ENCODE data around the gene MYOT.
"Not testable (repeated sequence)": the region's sequence is repeated elsewhere in the genome, so short reads cannot be mapped to it uniquely, and the experiment has no call there.

Gene MYOT

GRCh38 chr5:137856916-137857862 lies 10.5 kb upstream of the MYOT start:
- DNase-seq: no peak

GRCh38 chr5:137858223-137858916 lies 9.3 kb upstream of the MYOT start:
- DNase-seq: no peak

DNA sequence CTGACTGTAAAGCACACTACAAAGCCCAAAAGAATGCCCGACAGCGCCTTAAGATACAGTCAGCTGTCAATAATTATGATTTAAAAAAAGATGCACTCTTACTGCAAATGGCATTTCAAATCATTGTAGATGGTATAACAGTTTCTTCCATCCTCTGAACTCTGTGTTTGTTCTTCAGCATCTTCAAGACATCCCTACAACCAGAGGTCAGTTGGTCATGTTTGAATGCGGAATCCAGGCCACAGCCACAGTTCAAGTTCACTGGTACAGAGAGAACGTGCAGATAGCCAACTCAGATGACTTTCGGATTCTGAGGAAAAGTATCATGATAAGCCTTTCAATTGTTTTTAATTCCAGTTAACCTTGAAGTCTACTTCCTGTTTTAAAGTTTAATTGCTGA lies 8.7 kb upstream of the MYOT start:
- no peak for DNase-seq

DNA sequence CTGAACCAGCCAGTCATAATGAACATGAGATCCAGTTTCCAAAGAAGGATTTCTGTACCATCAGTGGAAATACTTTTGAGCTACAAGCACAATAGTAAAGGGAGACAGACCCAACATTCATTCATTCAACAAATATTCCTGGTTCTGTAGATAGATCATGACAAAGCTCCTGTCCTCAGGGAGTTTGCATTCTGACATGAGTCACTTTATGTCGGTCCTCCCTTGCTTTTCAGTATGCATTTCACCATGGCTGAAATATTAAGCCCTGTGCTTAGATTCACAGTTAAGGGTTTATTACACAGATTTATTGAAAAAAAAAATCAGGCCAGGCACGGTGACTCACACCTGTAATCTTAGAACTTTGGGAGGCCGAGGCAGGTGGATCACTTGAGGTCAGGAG lies 5.4 kb upstream of the MYOT start:
- no peak for DNase-seq

DNA sequence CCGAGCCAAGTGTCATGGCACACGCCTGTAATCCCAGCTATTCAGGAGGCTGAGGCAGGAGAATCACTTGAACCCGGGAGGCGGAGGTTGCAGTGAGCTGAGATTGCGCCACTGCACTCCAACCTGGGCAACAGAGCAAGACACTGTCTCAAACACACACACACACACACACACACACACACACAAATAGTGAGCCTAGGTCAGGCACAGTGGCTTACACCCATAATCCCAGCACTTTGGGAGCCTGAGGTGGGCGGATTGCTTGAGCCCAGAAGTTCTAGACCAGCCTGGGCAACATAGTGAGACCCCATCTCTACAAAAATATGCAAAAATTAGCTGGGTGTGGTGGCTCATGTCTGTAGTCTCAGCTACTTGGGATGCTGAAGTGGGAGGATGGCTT lies 4.0 kb upstream of the MYOT start:
- not testable (repeated sequence) for DNase-seq

DNA sequence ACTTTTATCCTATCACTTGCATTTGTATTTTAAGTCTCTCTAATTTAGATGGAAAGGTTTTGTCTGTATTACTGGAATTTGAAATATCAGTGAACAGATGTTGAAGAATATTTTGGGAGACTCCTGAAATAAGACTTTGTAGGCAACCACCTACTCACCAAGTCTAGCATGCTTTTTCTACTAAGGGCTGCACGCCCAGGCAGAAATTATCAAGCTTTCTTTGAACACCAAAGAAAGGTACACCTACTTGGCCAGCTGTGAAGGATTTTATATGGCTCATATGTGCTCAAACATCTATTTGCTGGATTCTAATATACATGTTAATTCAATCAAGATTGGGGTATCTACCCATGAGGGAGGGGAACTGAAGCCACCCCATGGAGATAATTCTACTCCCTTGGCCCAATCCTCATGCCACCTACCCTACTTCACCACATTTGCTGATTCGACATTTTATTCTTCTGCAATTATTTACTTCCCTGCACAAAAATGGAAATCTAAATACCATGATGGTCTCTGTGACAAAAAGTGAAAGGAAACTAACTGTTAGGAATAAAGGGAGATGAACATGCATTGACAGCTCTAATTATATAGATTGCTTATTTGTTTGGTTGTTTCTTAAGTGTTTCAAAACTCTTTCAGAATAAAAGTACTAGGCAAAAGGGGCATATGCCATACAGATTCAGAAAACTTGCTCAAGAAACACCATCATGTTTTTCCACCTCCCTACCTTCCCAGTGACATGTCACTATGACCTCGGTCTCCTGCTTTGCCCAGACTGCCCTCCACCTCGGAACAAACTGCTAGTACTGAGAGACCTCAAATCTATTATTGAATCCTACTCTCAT lies 895 bp upstream of the MYOT start:
- DNase-seq: no peak

GRCh38 chr5:137870647-137871339 lies 3.1 kb downstream of the MYOT start:
- no peak for DNase-seq

GRCh38 chr5:137871571-137871970 lies 3.9 kb downstream of the MYOT start:
- no peak for DNase-seq

DNA sequence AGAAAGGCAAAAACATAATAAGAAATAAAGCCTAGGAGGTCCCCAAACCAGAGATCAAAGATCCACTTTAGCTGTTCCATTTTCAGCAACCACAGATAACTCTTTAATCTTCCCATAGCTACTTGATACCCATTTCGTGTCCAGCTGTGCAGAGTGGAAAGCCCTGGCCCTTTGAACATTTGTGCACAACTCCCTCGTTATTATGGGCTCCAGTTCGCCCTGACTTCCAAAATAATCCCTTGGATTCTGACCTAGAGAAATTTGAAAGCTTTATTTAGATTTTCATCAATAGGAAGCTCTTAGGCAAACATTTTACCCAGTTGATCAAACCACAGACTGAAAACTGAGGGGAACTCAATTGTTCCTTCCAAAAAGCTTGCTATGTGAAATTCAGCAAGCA lies 4.8 kb downstream of the MYOT start:
- DNase-seq: no peak

DNA sequence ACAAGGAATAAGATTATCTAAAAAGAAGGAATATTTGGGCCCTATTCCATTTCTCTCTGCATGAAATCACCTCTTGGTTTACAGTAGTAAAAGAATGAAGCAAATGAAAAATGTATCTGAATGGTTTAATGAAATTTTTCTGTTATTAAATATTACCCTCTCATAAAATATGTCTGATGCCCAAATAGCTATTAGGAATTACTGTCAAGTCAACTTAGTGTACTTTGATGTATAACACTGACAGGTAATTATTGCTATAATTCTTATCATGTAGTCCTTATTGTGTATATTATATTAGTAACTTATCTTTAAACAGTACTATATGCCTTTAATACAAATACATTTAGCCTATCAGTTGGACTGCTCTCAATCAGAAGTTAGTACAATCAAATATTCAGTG lies 8.4 kb downstream of the MYOT start:
- no peak for DNase-seq

- no peak for DNase-seq
These were observed 12.7 kb downstream of the MYOT start for GRCh38 chr5:137880313-137880712.

- DNase-seq: no peak
These were observed 20.2 kb downstream of the MYOT start for GRCh38 chr5:137887831-137888230.

- no peak for DNase-seq
These were observed 20.8 kb downstream of the MYOT start for GRCh38 chr5:137888466-137888862.

DNA sequence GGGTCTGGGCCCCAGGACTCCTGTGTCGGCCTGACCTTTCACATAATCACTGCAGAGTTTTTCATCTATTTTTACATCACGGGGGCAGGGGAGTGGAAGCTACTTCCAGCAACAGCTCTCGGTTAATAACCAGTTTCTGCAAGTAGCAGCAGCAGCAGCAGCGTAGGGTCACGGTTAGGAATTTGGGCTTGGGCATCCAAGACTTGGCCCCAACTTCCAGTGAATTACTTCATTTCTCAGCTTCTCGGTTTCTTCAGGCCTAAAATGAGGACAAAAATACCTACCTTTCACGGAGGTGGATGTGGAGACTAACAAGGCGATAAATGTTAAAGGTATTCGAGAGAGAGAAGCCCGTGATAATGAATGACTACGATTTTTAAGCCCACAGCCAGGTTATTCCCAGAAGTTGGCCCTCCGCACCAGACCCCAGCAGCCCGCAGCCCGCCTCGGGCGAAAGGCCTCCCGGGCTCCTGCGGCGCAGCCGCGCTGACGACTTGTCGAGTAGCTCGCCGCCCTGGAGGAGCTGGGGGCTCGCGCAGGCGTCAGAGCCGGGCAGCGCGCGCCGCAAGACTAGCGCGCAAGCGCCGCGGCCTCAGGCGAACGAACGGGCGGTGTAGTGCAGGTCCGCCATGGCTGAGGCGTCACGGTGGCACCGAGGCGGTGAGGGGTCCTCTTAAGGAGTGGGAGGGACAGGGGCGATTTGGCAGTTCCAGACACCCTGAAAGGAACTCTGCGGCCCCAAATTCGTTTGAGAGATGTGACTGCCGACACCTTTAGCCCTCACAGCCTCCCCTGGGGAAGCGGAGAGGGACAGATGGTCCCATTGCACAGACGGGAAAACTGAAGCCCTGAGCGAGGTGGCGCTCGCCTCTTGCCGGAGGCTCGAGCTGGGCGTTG lies 21.5 kb downstream of the MYOT start, which contains the start of gene PKD2L2:
PKD2L2 (plus strand) TSS at position 595 of the 897 bp plus-strand sequence; CDS start at position 630, 35 bp downstream.
- peak; percentile 82 for DNase-seq

GRCh38 chr5:137890845-137891244 lies 23.2 kb downstream of the MYOT start:
- DNase-seq: no peak

DNA sequence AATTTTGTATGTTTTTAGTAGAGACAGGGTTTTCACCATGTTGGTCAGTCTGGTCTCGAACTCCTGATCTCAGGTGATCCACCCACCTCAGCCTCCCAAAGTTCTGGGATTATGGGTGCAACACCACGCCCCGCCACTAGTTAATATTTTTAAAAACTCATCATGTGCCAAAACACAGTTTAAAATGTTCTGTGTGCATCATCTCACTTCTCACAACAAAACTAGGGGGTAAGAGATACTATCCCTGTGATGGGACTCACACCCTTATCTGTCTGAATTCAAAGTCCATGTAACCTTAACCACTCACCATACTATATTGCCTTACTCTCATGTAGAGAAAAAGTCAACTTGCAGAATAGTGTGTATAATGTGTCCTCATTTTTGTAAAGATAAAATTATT lies 24.2 kb downstream of the MYOT start:
- no peak for DNase-seq

DNA sequence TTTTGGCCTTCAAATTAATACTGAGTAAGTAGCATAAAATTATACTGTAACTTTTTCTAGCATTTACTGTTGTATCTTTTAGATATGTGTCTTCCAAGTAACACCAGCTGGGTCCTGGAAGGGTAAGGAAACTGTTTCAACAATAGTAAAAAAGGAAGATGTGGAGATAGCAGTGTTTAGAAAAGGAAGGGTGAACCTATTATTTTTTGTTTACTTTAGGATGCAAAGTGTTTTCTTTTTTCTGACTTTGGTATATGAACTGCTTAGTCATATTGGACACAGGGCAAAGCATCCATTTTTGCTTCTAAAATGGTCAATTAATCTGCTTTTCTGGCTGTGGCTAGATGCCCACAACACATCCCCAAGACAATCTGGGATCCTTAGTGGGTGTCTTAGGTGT lies 26.9 kb downstream of the MYOT start:
- no peak for DNase-seq

DNA sequence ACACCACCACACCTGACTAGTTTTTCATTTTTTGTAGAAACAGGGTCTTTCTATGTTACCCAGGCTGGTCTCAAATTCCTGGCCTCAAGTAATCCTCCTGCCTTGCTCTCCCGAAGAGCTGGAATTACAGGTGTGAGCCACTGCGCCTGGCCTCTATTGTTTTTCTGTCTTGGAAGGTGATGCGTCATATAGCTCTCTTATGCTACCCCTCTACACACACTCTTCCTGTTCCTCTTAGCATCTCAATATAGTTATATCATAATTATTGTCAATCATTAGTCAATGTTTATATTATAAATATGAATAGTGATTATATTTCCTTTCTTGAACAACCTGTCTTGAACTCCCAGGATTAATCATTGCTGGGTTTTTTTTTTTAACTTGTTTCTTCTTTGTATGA lies 28.9 kb downstream of the MYOT start:
- DNase-seq: no peak

DNA sequence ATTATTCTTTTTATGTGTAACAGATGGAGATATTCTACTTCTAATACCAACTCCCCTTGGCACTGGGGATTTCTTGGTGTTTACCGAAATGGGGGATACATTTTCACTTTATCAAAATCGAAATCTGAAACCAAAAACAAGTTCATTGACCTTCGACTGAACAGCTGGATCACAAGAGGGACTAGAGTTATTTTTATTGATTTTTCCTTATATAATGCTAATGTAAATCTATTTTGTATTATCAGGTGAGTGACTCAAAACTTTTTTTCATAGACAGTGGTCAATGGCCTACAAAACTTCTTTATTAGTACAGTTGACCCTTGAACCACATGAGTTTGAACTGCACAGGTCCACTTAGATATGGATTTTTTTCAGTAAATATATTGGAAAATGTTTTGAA lies 31.8 kb downstream of the MYOT start:
- no peak for DNase-seq

GRCh38 chr5:137901011-137901817 lies 33.6 kb downstream of the MYOT start:
- DNase-seq: no peak
